Right lobe of liver (tissue), 6 donors: Measurements from ENCODE around the gene CAMKMT. TPM values are rescaled to one million over a fixed set of nuclear protein-coding genes. Genes with fewer than 3 reads are reported as not detected.

Experiments used
- ATAC-seq, 4 donors: fragments of 200-7000 bp; cut with Tn5 transposase; one replicate each; pipeline ENCODE4 v1.9.1; 2020; ENCODE audit warnings: mild to moderate bottlenecking in 4 of 4, moderate library complexity in 4 of 4
- DNase-seq, 3 donors: peaks; one replicate each; pipeline ENCODE4 v3.0.0-alpha.2; 2020
- H3K27ac ChIP-seq, 3 donors: fragments of 200-600 bp; one replicate each; pipeline ENCODE4 v1.8.0; 2022
- H3K27me3 ChIP-seq, 2 donors: fragments of 200-600 bp; one replicate each; pipeline ENCODE4 v1.8.0; 2022
- H3K36me3 ChIP-seq, 4 donors: fragments of 200-600 bp; sonication (generic) in 1 of 4; one replicate each; pipeline versions ENCODE4 v1.5.1 to v1.8.0; 2017 to 2022; ENCODE audit warnings: control low read depth in 1 of 4
- H3K4me1 ChIP-seq, 4 donors: fragments of 200-600 bp; sonication (generic) in 1 of 4; one replicate each; pipeline versions ENCODE4 v1.5.1 to v1.8.0; 2017 to 2022; ENCODE audit warnings: control low read depth in 1 of 4
- H3K4me3 ChIP-seq, 3 donors: fragments of 200-600 bp; one replicate each; pipeline ENCODE4 v1.8.0; 2022
- H3K9me3 ChIP-seq, 4 donors: fragments of 200-600 bp; sonication (generic) in 1 of 4; one replicate each; pipeline versions ENCODE4 v1.5.1 to v1.8.0; 2017 to 2022; ENCODE audit warnings: control low read depth in 1 of 4
- CTCF ChIP-seq, 4 donors: fragments of 200-600 bp in 3 of 4; fragments of 450-650 bp in 1 of 4; IDR thresholded peaks; one replicate each; pipeline versions ENCODE4 v1.5.1 to v1.8.0; 2016 to 2022; ENCODE audit warnings: antibody characterized with exemption in 4 of 4, mild to moderate bottlenecking in 2 of 4
- POLR2A ChIP-seq: fragments of 450-650 bp; IDR thresholded peaks from one replicate; pipeline ENCODE4 v1.6.1; 2017; ENCODE audit warnings: antibody characterized with exemption, mild to moderate bottlenecking
- WGBS: methylation state at CpG from one replicate; pipeline ENCODE4 v1.1.6; 2018; ENCODE audit warnings: low coverage, low lambda C conversion rate; ENCODE audit not compliant: insufficient coverage; ENCODE audit errors: missing lambda C conversion rate; 5-methylcytosine and 5-hydroxymethylcytosine counted together
- intact Hi-C, 2 donors: fragments of 100-400 bp; cut with DNase I; formaldehyde crosslinking; loops; one replicate each; pipeline versions ENCODE4 v1.11.2 to v1.14.1; 2022
- total RNA-seq, 6 experiments: library from RNA; depleted of rRNA in 2 of 6; stranded (reverse); fragments of >200 nt in 2 of 6; fragmentation: NEBNext Ultra II Directional in 3 of 6; extraction: Animal tissue kit (Norgen Biotek cat#: 25700) in 3 of 6; gene quantifications; one replicate each; pipeline versions ENCODE4 v1.1.0 to v1.2.4, GENCODE V29; 2016 to 2023
- donor health status: DM: no; HTN: yes; CAD: no.
- donor health status: DM: no; HTN: no; CAD: no.
- donor health status: DM: no; HTN: no; CAD: no.
- donor health status: DM: no; HTN: yes; CAD: no.
- donor health status: DM: no; HTN: yes; CAD: no.

The CAMKMT gene
- total RNA-seq, 6 experiments from 2014 or later, result 2.0 to 7.4 (median 5.2) TPM

- 16% methylated on average over 20 of the region's 23 CpGs for WGBS
- DNase-seq (no peak), ATAC-seq (no peak)
- intact Hi-C loops, result no loop called here
- TF ChIP-seq CTCF (IDR thresholded peaks at IDR 0.05) (no peak), POLR2A (no peak)
- Histone ChIP-seq H3K4me3 (no peak overlapping the region), H3K27me3 (peaks cover 0 to 5% of the 10 kb centered on the region in 2 donors), H3K36me3 (no peaks in the 10 kb centered on the region), H3K9me3 (no peaks in the 10 kb centered on the region), H3K27ac (no peak overlapping the region), H3K4me1 (peaks cover 0 to 5% (median 0%) of the 10 kb centered on the region in 4 donors)
These were observed 439.6 kb downstream of the CAMKMT start for GRCh38 chr2:44801289-44801840.

GRCh38 chr2:44801841-44802776 lies 440.4 kb downstream of the CAMKMT start:
- H3K27me3 ChIP-seq, result peaks cover 0 to 5% of the 10 kb centered on the region in 2 donors
- no peak for TF ChIP-seq CTCF (IDR thresholded peaks at IDR 0.05)
- no peak for TF ChIP-seq POLR2A
- peaks cover 0 to 5% (median 0%) of the 10 kb centered on the region in 4 donors for H3K4me1 ChIP-seq
- no peaks in the 10 kb centered on the region for H3K36me3 ChIP-seq
- H3K4me3 ChIP-seq, result no peak overlapping the region
- 4% methylated on average over 19 of the region's 67 CpGs for WGBS
- H3K27ac ChIP-seq, result no peak overlapping the region
- H3K9me3 ChIP-seq, result no peaks in the 10 kb centered on the region
- ATAC-seq, result no peak
- intact Hi-C loops, result no loop called here
- no peak for DNase-seq

GRCh38 chr2:44802777-44803424 lies 441.2 kb downstream of the CAMKMT start:
- DNase-seq (no peak), ATAC-seq (no peak)
- Histone ChIP-seq H3K27me3 (peaks cover 0 to 5% of the 10 kb centered on the region in 2 donors), H3K4me3 (no peak overlapping the region), H3K9me3 (no peaks in the 10 kb centered on the region), H3K36me3 (no peaks in the 10 kb centered on the region), H3K4me1 (peaks cover 0 to 5% (median 0%) of the 10 kb centered on the region in 4 donors), H3K27ac (no peak overlapping the region)
- no peak for TF ChIP-seq CTCF (IDR thresholded peaks at IDR 0.05)
- TF ChIP-seq POLR2A, result no peak
- intact Hi-C loops, result no loop called here
- 23% methylated on average over 13 of the region's 27 CpGs for WGBS

- Histone ChIP-seq H3K4me1 (peaks cover 0 to 5% (median 0%) of the 10 kb centered on the region in 4 donors), H3K4me3 (no peak overlapping the region), H3K36me3 (no peaks in the 10 kb centered on the region), H3K27me3 (no peaks in the 10 kb centered on the region), H3K27ac (no peak overlapping the region), H3K9me3 (no peaks in the 10 kb centered on the region)
- 32% methylated on average over 12 of the region's 12 CpGs for WGBS
- ATAC-seq (no peak), DNase-seq (no peak)
- TF ChIP-seq CTCF (IDR thresholded peaks at IDR 0.05), result no peak
- no peak for TF ChIP-seq POLR2A
- intact Hi-C loops, result no loop called here
These were observed 442.9 kb downstream of the CAMKMT start for GRCh38 chr2:44804406-44805265.
